ENCODE measurements around the gene KCNQ2.

DNA sequence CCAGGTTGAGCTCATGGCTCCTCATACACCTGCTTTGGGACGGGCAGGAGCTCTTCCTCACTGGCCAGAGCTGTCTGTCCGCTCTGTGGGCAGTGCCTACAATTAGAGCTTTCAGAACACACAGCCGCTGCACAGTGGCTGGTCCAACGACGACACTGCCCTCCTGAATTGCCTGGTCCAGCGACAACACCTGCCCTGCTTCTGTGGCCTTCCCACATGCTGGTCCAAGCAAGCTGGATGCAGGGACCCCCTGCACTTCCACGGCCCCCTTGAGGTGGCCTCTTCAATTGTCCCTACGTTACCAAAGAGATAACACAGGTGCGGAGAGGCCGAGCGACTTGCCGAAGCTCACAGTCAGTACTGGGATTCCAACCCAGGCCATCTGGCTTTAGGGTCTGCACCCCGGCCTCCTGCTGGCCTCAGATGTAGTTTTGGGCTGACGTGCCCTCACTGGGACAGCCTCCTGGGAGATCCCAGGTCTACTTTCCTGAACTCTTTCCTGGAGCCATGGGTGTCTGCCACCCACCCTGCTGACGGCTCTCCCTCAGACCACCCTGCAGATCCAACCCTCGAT lies 109.9 kb downstream of the KCNQ2 start:
- TF ChIP-seq, protein P1, sequence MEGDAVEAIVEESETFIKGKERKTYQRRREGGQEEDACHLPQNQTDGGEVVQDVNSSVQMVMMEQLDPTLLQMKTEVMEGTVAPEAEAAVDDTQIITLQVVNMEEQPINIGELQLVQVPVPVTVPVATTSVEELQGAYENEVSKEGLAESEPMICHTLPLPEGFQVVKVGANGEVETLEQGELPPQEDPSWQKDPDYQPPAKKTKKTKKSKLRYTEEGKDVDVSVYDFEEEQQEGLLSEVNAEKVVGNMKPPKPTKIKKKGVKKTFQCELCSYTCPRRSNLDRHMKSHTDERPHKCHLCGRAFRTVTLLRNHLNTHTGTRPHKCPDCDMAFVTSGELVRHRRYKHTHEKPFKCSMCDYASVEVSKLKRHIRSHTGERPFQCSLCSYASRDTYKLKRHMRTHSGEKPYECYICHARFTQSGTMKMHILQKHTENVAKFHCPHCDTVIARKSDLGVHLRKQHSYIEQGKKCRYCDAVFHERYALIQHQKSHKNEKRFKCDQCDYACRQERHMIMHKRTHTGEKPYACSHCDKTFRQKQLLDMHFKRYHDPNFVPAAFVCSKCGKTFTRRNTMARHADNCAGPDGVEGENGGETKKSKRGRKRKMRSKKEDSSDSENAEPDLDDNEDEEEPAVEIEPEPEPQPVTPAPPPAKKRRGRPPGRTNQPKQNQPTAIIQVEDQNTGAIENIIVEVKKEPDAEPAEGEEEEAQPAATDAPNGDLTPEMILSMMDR (IDR thresholded peaks at IDR 0.05): no peak
- no peak for TF ChIP-seq POLR2A (IDR thresholded peaks at IDR 0.05)

All from prostate gland (tissue), 2 donors.